Measurements from ENCODE around the gene AFF3. TPM values are rescaled to one million over a fixed set of nuclear protein-coding genes. Genes with fewer than 3 reads are reported as not detected.

The AFF3 gene
- total RNA-seq, 1 experiment from 2014 or later: 0.61 TPM

GRCh38 chr2:100043081-100043890 lies 99.1 kb downstream of the AFF3 start:
- Histone ChIP-seq H3K36me3 (ENCODE audit: control insufficient read depth in 1 of 2, insufficient read depth in 2 of 2, low read length in 2 of 2) (no peaks in the 10 kb centered on the region), H3K9me3 (ENCODE audit: control insufficient read depth in 1 of 2, insufficient read depth in 1 of 2, low read depth in 1 of 2, low read length in 2 of 2) (no peaks in the 10 kb centered on the region), H3K4me2 (ENCODE audit: low read length) (no peak overlapping the region), H3K4me1 (ENCODE audit: control insufficient read depth in 1 of 2, insufficient read depth in 2 of 2, low read length in 2 of 2) (no peaks in the 10 kb centered on the region), H3K4me3 (replicated peaks in 1 of 2; ENCODE audit: low read depth in 1 of 2, low read length in 2 of 2) (no peak overlapping the region), H3K9me2 (ENCODE audit: insufficient read depth) (no peaks in the 10 kb centered on the region), H3K9ac (ENCODE audit: low read length) (no peak overlapping the region), H3K27me3 (ENCODE audit: insufficient read depth, low read length) (peaks cover 57% of the 10 kb centered on the region), H2AFZ (ENCODE audit: low read depth, low read length, poor library complexity, severe bottlenecking) (no peak overlapping the region), H3K79me2 (ENCODE audit: insufficient read depth, low read length) (no peaks in the 10 kb centered on the region), H3K27ac (ENCODE audit: low read depth, low read length) (no peak overlapping the region), H4K20me1 (ENCODE audit: insufficient read depth) (no peaks in the 10 kb centered on the region)
- ATAC-seq (no peak), DNase-seq (ENCODE audit: low read depth, low spot score) (no peak)
- CTCF ChIA-PET: no interaction called here
- intact Hi-C loops (cut with micrococcal nuclease): no loop called here
- no TSS peak for BruUV-seq (replicated peaks)
- POLR2A ChIA-PET: no interaction called here
- no peak for TF ChIP-seq RAD21 (IDR thresholded peaks at IDR 0.05; ENCODE audit: low read depth)
- TF ChIP-seq SP1 (IDR thresholded peaks at IDR 0.05; ENCODE audit: low read depth): no peak
- TF ChIP-seq FOSL1 (IDR thresholded peaks at IDR 0.05; ENCODE audit: low read depth): no peak
- no peak for TF ChIP-seq CBX3 (IDR thresholded peaks at IDR 0.05; ENCODE audit: low read depth)
- no peak for TF ChIP-seq JUND (IDR thresholded peaks at IDR 0.05)
- no peak for TF ChIP-seq ZNF274 (IDR thresholded peaks at IDR 0.05; ENCODE audit: low read depth, low read length)
- TF ChIP-seq POLR2AphosphoS5 (IDR thresholded peaks at IDR 0.05; ENCODE audit: low read depth, low read length): no peak
- TF ChIP-seq SIN3A (IDR thresholded peaks at IDR 0.05; ENCODE audit: low read depth): no peak
- TF ChIP-seq EGR1 (IDR thresholded peaks at IDR 0.05; ENCODE audit: low read depth): no peak
- TF ChIP-seq YY1 (IDR thresholded peaks at IDR 0.05; ENCODE audit: extremely low read depth, insufficient replicate concordance, low read depth, low read length): no peak
- TF ChIP-seq EZH2phosphoT487 (IDR thresholded peaks at IDR 0.05; ENCODE audit: borderline replicate concordance): no peak
- RAD21 ChIA-PET (ENCODE audit: low non-redundant PET in 1 of 2, low total read pairs in 2 of 2, uncharacterized antibody in 2 of 2, unreplicated experiment in 2 of 2): no interaction called here

- Histone ChIP-seq H3K27me3 (ENCODE audit: insufficient read depth, low read length) (peaks cover 52% of the 10 kb centered on the region), H3K27ac (ENCODE audit: low read depth, low read length) (no peak overlapping the region), H3K36me3 (ENCODE audit: control insufficient read depth in 1 of 2, insufficient read depth in 2 of 2, low read length in 2 of 2) (no peaks in the 10 kb centered on the region), H2AFZ (ENCODE audit: low read depth, low read length, poor library complexity, severe bottlenecking) (no peak overlapping the region), H3K9me3 (ENCODE audit: control insufficient read depth in 1 of 2, insufficient read depth in 1 of 2, low read depth in 1 of 2, low read length in 2 of 2) (no peaks in the 10 kb centered on the region), H3K4me1 (ENCODE audit: control insufficient read depth in 1 of 2, insufficient read depth in 2 of 2, low read length in 2 of 2) (no peaks in the 10 kb centered on the region), H3K9ac (ENCODE audit: low read length) (no peak overlapping the region), H3K79me2 (ENCODE audit: insufficient read depth, low read length) (no peaks in the 10 kb centered on the region), H3K9me2 (ENCODE audit: insufficient read depth) (no peaks in the 10 kb centered on the region), H3K4me3 (replicated peaks in 1 of 2; ENCODE audit: low read depth in 1 of 2, low read length in 2 of 2) (no peak overlapping the region), H4K20me1 (ENCODE audit: insufficient read depth) (no peaks in the 10 kb centered on the region), H3K4me2 (ENCODE audit: low read length) (no peak overlapping the region)
- intact Hi-C loops (cut with micrococcal nuclease): no loop called here
- ChIA-PET RAD21 (ENCODE audit: low non-redundant PET in 1 of 2, low total read pairs in 2 of 2, uncharacterized antibody in 2 of 2, unreplicated experiment in 2 of 2) (no interaction called here), POLR2A (no interaction called here), CTCF (no interaction called here)
- no peak for ATAC-seq
- DNase-seq (ENCODE audit: low read depth, low spot score): no peak
- BruUV-seq (replicated peaks): no TSS peak
- TF ChIP-seq EGR1 (IDR thresholded peaks at IDR 0.05; ENCODE audit: low read depth) (no peak), SIN3A (IDR thresholded peaks at IDR 0.05; ENCODE audit: low read depth) (no peak), MAX (IDR thresholded peaks at IDR 0.05) (no peak), ZBTB33 (IDR thresholded peaks at IDR 0.05; ENCODE audit: extremely low read depth, insufficient replicate concordance, low read length) (no peak), FOSL1 (IDR thresholded peaks at IDR 0.05; ENCODE audit: low read depth) (no peak), CBX3 (IDR thresholded peaks at IDR 0.05; ENCODE audit: low read depth) (no peak), ELF1 (IDR thresholded peaks at IDR 0.05; ENCODE audit: borderline replicate concordance, low read depth) (no peak), RAD21 (IDR thresholded peaks at IDR 0.05; ENCODE audit: low read depth) (no peak), SP1 (IDR thresholded peaks at IDR 0.05; ENCODE audit: low read depth) (no peak), POLR2AphosphoS5 (IDR thresholded peaks at IDR 0.05; ENCODE audit: low read depth, low read length) (no peak), CTCF (IDR thresholded peaks at IDR 0.05 in 2 of 3, conservative IDR thresholded peaks at IDR 0.05 in 1 of 3; ENCODE audit: borderline replicate concordance in 1 of 3, insufficient read depth in 1 of 3, low read depth in 2 of 3, low read length in 2 of 3) (no peak), SRF (IDR thresholded peaks at IDR 0.05; ENCODE audit: low read depth) (no peak), JUND (IDR thresholded peaks at IDR 0.05) (no peak), ZNF274 (IDR thresholded peaks at IDR 0.05; ENCODE audit: low read depth, low read length) (no peak)
These were observed 99.8 kb downstream of the AFF3 start for GRCh38 chr2:100042562-100042961.

Measured in HCT116 (cell line).